ENCODE results near the gene ATP2B2. TPM values are rescaled to one million over a fixed set of nuclear protein-coding genes. Genes with fewer than 3 reads are reported as not detected.

Gene ATP2B2
- total RNA-seq, 6 experiments from 2014 or later, result 25.9 to 45.1 (median 35.1) TPM

- H3K27me3 ChIP-seq, result no peaks in the 10 kb centered on the region
- peaks cover 0 to 44% (median 17%) of the 10 kb centered on the region in 4 donors for H3K4me1 ChIP-seq
- no peak for DNase-seq
- H3K36me3 ChIP-seq, result no peaks in the 10 kb centered on the region
- 58% methylated on average over 6 of the region's 16 CpGs for WGBS (ENCODE audit: insufficient coverage, low coverage, low lambda C conversion rate, missing lambda C conversion rate)
- H3K27ac ChIP-seq, result no peak overlapping the region
- intact Hi-C loops (cut with DNase I), result no loop called here
- TF ChIP-seq POLR2A (IDR thresholded peaks at IDR 0.05) (no peak), CTCF (IDR thresholded peaks at IDR 0.05) (no peak)
- ATAC-seq, result no peak
- no peak overlapping the region for H3K4me3 ChIP-seq
- no peaks in the 10 kb centered on the region for H3K9me3 ChIP-seq
These were observed 67.1 kb downstream of the ATP2B2 start for GRCh38 chr3:10437995-10438901.

GRCh38 chr3:10437272-10437994 is 68.0 kb downstream of the ATP2B2 start:
- no peaks in the 10 kb centered on the region for H3K9me3 ChIP-seq
- WGBS (ENCODE audit: insufficient coverage, low coverage, low lambda C conversion rate, missing lambda C conversion rate), result 59% methylated on average over 6 of the region's 7 CpGs
- H3K4me1 ChIP-seq, result peaks cover 0 to 44% (median 17%) of the 10 kb centered on the region in 4 donors
- H3K4me3 ChIP-seq, result no peak overlapping the region
- H3K36me3 ChIP-seq, result no peaks in the 10 kb centered on the region
- no peak overlapping the region for H3K27ac ChIP-seq
- ATAC-seq (peak in 1 of 4 donors; percentile 11), DNase-seq (no peak)
- H3K27me3 ChIP-seq, result no peaks in the 10 kb centered on the region
- TF ChIP-seq CTCF (IDR thresholded peaks at IDR 0.05) (no peak), POLR2A (IDR thresholded peaks at IDR 0.05) (no peak)
- intact Hi-C loops (cut with DNase I), result no loop called here

- H3K27ac ChIP-seq, result no peak overlapping the region
- no peak for DNase-seq
- H3K4me3 ChIP-seq, result no peak overlapping the region
- WGBS (ENCODE audit: insufficient coverage, low coverage, low lambda C conversion rate, missing lambda C conversion rate), result 100% methylated on average over 1 of the region's 3 CpGs
- intact Hi-C loops (cut with DNase I), result no loop called here
- ATAC-seq, result no peak
- TF ChIP-seq POLR2A (IDR thresholded peaks at IDR 0.05) (no peak), CTCF (IDR thresholded peaks at IDR 0.05) (no peak)
- no peaks in the 10 kb centered on the region for H3K9me3 ChIP-seq
- no peaks in the 10 kb centered on the region for H3K27me3 ChIP-seq
- peaks cover 0 to 30% (median 12%) of the 10 kb centered on the region in 4 donors for H3K4me1 ChIP-seq
- no peaks in the 10 kb centered on the region for H3K36me3 ChIP-seq
These were observed 69.5 kb downstream of the ATP2B2 start for GRCh38 chr3:10435850-10436249.

- H3K4me3 ChIP-seq, result no peak overlapping the region
- no peak overlapping the region for H3K27ac ChIP-seq
- H3K36me3 ChIP-seq, result no peaks in the 10 kb centered on the region
- 100% methylated on average over 1 of the region's 9 CpGs for WGBS (ENCODE audit: insufficient coverage, low coverage, low lambda C conversion rate, missing lambda C conversion rate)
- H3K4me1 ChIP-seq, result peaks cover 0 to 21% (median 9%) of the 10 kb centered on the region in 4 donors
- H3K27me3 ChIP-seq, result no peaks in the 10 kb centered on the region
- TF ChIP-seq CTCF (IDR thresholded peaks at IDR 0.05) (no peak), POLR2A (IDR thresholded peaks at IDR 0.05) (no peak)
- no peak for DNase-seq
- intact Hi-C loops (cut with DNase I), result no loop called here
- ATAC-seq, result no peak
- H3K9me3 ChIP-seq, result no peaks in the 10 kb centered on the region
These were observed 70.4 kb downstream of the ATP2B2 start for GRCh38 chr3:10434938-10435336.

All from right lobe of liver (tissue), 6 donors.